Esophagus squamous epithelium (tissue), 5 donors: ENCODE results near the gene TRIP10. TPM values are rescaled to one million over a fixed set of nuclear protein-coding genes. Genes with fewer than 3 reads are reported as not detected.

Experiments
- DNase-seq: peaks from one replicate; lab custom pipeline; 2025; lab: John Stamatoyannopoulos, UW
- H3K27ac ChIP-seq, 4 donors: fragments of 200-600 bp; sonication (generic); one replicate each; pipeline ENCODE4 v1.5.1; 2016 to 2019; ENCODE audit warnings: mild to moderate bottlenecking in 1 of 4
- H3K27me3 ChIP-seq, 4 donors: fragments of 200-600 bp; sonication (generic); 1 replicate in 3 of 4; 2 replicates in 1 of 4; pipeline versions ENCODE4 v1.5.1 to v1.6.0; 2017 to 2021; ENCODE audit warnings: antibody characterized with exemption in 1 of 4
- H3K36me3 ChIP-seq, 3 donors: fragments of 200-600 bp; sonication (generic); one replicate each; pipeline ENCODE4 v1.5.1; 2016 to 2019
- H3K4me1 ChIP-seq, 3 donors: fragments of 200-600 bp; sonication (generic); one replicate each; pipeline ENCODE4 v1.5.1; 2017 to 2019
- H3K4me3 ChIP-seq, 4 donors: fragments of 200-600 bp; sonication (generic); 1 replicate in 3 of 4; 2 replicates in 1 of 4; pipeline ENCODE4 v1.5.1; 2016 to 2019; ENCODE audit warnings: mild to moderate bottlenecking in 2 of 4, moderate library complexity in 1 of 4
- H3K9me3 ChIP-seq, 3 donors: fragments of 200-600 bp; sonication (generic); one replicate each; pipeline ENCODE4 v1.5.1; 2016 to 2019
- POLR2A ChIP-seq, 4 donors: fragments of 450-650 bp; IDR thresholded peaks; one replicate each; pipeline ENCODE4 v1.6.1; 2017; ENCODE audit warnings: antibody characterized with exemption in 4 of 4, mild to moderate bottlenecking in 4 of 4, moderate library complexity in 3 of 4
- WGBS, 2 donors: methylation state at CpG; one replicate each; pipeline ENCODE4 v1.1.5; 2018; 5-methylcytosine and 5-hydroxymethylcytosine counted together
- intact Hi-C: fragments of 100-400 bp; cut with DNase I; formaldehyde crosslinking; loops from one replicate; pipeline ENCODE4 v1.15.0; 2022
- total RNA-seq, 4 donors: library from RNA; depleted of rRNA; stranded (reverse); fragments of >200 nt; gene quantifications; one replicate each; pipeline ENCODE4 v1.1.0, GENCODE V29; 2016
- TF ChIP-seq, protein P1 (sequence below), 6 experiments: fragments of 450-650 bp in 4 of 6; fragments of 200-600 bp in 2 of 6; sonication (generic) in 2 of 6; IDR thresholded peaks; one replicate each; pipeline ENCODE4 v1.5.1; 2016 to 2019; ENCODE audit warnings: antibody characterized with exemption in 6 of 6, mild to moderate bottlenecking in 4 of 6, moderate library complexity in 4 of 6
- donor health status: DM: yes; HTN: yes; CAD: no.

Gene TRIP10
- total RNA-seq, 4 donors from 2014 or later: 67.6 to 160 (median 117) TPM

DNA sequence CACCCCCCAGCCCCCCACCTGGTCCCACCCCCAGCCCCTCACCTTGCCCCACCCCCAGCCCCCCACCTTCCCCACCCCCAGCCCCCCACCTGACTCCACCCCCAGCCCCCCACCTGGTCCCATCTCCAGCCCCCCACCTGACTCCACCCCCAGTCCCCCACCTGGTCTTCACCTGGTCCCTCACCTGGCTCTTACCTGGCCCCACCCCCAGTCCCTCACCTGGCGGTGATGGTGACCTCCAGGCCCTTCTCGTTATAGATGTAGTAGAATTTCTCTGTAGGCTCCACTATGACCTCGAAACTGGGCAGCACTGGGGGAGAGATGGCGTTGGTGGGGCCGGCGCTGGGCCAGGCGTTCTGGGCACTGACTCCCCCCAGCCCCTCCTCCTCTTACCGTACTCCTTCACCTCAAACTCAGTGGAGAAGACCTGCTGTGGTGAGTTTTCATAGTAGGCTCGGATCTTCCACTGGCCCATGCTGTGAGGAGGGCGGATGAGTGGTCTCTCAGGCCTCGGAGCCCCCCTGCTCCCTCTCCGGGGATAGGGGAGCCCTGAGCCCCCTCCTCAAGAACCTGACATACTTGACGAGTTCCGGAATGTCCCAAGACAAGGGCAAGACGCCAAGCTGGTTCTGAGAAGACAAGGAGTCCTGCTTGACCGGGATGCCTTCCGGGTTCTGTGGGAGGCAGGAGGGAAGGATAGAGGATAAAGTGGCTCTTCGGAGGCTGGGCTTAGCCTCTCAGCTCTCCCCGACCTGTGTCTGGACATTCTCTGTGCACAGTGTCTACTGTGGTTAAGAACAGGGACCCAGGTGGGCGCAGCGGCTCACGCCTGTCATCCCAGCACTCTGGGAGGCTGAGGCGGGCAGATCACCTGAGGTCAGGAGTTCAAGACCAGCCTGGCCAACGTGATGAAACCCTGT, 25.4 kb upstream of the TRIP10 start:
- no peak for TF ChIP-seq POLR2A (IDR thresholded peaks at IDR 0.05)
- TF ChIP-seq, protein P1, sequence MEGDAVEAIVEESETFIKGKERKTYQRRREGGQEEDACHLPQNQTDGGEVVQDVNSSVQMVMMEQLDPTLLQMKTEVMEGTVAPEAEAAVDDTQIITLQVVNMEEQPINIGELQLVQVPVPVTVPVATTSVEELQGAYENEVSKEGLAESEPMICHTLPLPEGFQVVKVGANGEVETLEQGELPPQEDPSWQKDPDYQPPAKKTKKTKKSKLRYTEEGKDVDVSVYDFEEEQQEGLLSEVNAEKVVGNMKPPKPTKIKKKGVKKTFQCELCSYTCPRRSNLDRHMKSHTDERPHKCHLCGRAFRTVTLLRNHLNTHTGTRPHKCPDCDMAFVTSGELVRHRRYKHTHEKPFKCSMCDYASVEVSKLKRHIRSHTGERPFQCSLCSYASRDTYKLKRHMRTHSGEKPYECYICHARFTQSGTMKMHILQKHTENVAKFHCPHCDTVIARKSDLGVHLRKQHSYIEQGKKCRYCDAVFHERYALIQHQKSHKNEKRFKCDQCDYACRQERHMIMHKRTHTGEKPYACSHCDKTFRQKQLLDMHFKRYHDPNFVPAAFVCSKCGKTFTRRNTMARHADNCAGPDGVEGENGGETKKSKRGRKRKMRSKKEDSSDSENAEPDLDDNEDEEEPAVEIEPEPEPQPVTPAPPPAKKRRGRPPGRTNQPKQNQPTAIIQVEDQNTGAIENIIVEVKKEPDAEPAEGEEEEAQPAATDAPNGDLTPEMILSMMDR (IDR thresholded peaks at IDR 0.05): no peak
- WGBS, 2 donors: 65 to 79% methylated on average over 6 to 10 of the region's 24 CpGs
- Histone ChIP-seq H3K27ac (no peak overlapping the region), H3K27me3 (peaks cover 0 to 46% (median 0%) of the 10 kb centered on the region in 4 donors), H3K4me1 (no peaks in the 10 kb centered on the region), H3K9me3 (no peaks in the 10 kb centered on the region), H3K4me3 (no peak overlapping the region), H3K36me3 (no peaks in the 10 kb centered on the region)
- no peak for DNase-seq
- intact Hi-C loops: no loop called here

GRCh38 chr19:6714749-6715555, 24.5 kb upstream of the TRIP10 start:
- intact Hi-C loops: no loop called here
- Histone ChIP-seq H3K9me3 (no peaks in the 10 kb centered on the region), H3K4me3 (no peak overlapping the region), H3K27me3 (peaks cover 0 to 37% (median 0%) of the 10 kb centered on the region in 4 donors), H3K4me1 (no peaks in the 10 kb centered on the region), H3K27ac (no peak overlapping the region), H3K36me3 (no peaks in the 10 kb centered on the region)
- no peak for DNase-seq
- TF ChIP-seq, protein P1 (IDR thresholded peaks at IDR 0.05): no peak
- TF ChIP-seq POLR2A (IDR thresholded peaks at IDR 0.05): no peak
- 71 to 92% methylated on average over 9 to 11 of the region's 11 CpGs for WGBS, 2 donors

DNA sequence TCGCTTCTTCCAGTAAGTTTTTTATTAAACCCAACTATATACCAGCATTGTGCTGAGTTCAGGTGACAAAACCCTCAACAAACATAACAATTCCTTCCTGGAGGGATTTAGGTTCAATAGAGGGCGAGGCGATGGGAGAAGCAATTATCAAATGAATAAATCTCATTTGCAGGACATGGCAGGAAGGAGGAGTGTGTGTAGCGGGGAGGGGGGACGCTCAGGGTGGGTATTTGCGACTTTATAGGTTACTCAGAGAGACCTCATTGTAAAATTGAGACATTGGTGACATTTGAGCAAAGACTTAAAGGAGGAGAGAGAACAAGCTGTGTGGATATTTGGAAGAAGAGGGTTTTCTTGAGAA, 22.9 kb upstream of the TRIP10 start:
- WGBS, 2 donors: 47 to 65% methylated on average over 6 of the region's 6 CpGs
- TF ChIP-seq POLR2A (IDR thresholded peaks at IDR 0.05): no peak
- TF ChIP-seq, protein P1 (IDR thresholded peaks at IDR 0.05): no peak

DNA sequence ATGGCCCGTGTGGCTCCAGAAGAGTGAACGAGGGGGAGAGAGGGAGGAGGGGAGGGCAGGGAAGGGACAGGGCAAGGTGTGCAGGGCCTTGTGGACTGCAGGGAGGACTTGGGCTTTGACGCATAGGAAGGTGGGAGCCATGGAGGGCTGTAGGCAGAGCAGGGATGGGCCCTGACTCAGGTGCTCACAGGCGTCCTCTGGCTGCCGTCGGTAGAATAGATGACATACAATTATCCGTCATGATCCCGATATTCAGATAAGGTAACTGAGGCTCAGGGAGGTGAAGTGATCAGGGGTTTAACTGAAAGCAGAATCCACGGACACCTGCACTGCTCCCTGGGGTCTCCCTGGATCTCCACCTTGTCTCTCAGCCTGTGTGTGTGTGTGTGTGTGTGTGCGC, 22.4 kb upstream of the TRIP10 start:
- no peak for TF ChIP-seq POLR2A (IDR thresholded peaks at IDR 0.05)
- TF ChIP-seq, protein P1 (IDR thresholded peaks at IDR 0.05): peak in 1 of 6 experiments; percentile 6
- 68 to 74% methylated on average over 10 of the region's 10 CpGs for WGBS, 2 donors
- Histone ChIP-seq H3K9me3 (no peaks in the 10 kb centered on the region), H3K27ac (no peak overlapping the region), H3K4me3 (no peak overlapping the region), H3K27me3 (peaks cover 0 to 18% (median 0%) of the 10 kb centered on the region in 4 donors), H3K4me1 (peaks cover 0 to 17% (median 11%) of the 10 kb centered on the region in 3 donors), H3K36me3 (no peaks in the 10 kb centered on the region)
- DNase-seq: no peak
- intact Hi-C loops: no loop called here

More for the DNA sequence above, 22.9 kb upstream of the TRIP10 start:
- intact Hi-C loops: no loop called here
- no peak for DNase-seq
- H3K4me1 ChIP-seq: peaks cover 0 to 14% (median 9%) of the 10 kb centered on the region in 3 donors
- H3K36me3 ChIP-seq: no peaks in the 10 kb centered on the region
- no peak overlapping the region for H3K27ac ChIP-seq
- peaks cover 0 to 21% (median 0%) of the 10 kb centered on the region in 4 donors for H3K27me3 ChIP-seq
- H3K9me3 ChIP-seq: no peaks in the 10 kb centered on the region
- no peak overlapping the region for H3K4me3 ChIP-seq
